ENCODE results near the gene CSNK2B.

- TF ChIP-seq CTCF (IDR thresholded peaks at IDR 0.05) = no peak
- TF ChIP-seq EZH2 (IDR thresholded peaks at IDR 0.05) = no peak
- no peak for TF ChIP-seq EZH2phosphoT487 (IDR thresholded peaks at IDR 0.05)
These were observed 11.1 kb upstream of the CSNK2B start for GRCh38 chr6:31654574-31655348.
